Raji (cell line): ENCODE measurements around the gene PDE4B.

Experiments used
- POLR2A ChIP-seq: IDR thresholded peaks from 2 replicates; pipeline ENCODE4 v1.6.1; 2011; ENCODE audit warnings: low read depth, low read length, control low read depth; ENCODE audit not compliant: insufficient read depth

The PDE4B gene

DNA sequence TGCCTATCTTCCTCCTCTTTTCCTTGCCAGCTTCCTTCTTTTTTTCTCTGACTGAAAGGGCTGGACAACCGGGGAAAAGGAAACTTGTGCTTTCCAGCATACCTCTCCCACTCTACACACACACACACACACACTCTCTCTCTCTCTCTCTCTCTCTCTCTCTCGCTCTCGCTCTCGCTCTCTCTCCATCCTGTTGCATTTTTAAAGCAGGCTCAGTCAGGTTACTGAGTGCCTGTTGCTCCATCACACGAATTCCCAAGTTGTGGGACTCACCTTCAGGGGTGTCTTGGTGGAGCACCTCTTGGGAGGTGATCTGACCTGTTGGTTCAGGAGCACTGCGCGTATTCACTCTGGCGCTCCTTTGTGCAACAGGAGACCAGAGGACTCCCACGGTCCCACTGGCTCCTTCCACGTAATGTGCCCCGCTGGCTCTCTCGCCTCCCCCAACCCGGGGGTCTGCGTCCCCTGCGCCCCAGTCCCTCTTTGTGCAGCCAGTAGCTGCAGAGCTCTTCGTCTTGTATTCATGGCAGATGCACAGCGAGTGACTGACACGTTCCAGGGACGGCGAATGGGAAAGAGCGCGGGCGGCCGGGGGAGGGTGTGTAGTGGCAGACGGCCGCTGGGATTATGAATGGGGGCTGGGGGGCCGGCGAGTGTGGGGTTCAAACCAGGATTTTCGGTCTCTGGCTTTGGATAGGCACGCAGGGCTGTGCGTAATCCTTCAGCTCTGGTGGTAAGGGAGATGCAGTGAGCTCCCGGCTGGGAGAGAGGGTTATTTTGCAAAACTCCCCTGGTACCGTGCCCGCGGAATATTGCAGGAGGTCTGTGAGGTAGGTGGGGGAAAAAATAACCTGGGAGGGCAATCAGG lies 660 bp upstream of the PDE4B start:
- TF ChIP-seq POLR2A = no peak

DNA sequence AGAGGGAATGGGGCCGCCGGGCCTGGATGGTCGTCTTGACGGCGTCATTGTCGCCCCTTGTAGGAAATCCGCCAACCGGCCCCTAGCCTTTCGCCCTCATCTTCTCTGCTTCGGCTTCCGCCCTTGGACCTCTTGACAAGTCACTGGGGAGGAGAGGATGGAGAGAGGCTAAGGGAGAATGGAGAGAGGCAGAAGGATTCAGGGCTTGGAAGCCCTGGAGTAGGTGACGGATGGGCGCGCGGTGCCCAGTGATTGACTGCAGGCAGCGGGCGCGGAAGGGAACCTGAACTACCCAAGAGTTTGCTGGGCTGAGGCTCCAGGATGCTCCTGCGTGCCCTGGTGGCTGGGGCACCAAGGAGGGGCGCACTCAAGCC lies 651 bp downstream of the PDE4B start:
- no peak for TF ChIP-seq POLR2A

DNA sequence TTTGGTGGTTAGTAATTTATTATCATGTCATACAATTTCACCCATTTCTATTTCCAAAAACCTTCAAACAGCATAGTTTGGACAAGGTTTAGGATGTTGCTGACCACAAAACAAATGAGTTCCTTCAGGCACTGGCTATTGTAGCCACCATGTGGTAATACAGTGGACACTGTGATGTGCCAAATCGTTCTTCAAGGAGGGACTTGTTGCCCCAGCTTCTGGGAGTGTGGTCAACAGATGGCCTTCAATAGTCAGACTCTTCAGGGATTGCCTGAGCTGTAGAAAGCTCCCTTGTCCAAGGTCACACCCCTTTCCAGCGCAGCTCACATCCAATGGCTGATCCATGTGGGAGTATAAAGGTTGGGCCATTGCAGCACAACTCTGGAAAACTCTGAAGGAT lies 2.6 kb downstream of the PDE4B start:
- no peak for TF ChIP-seq POLR2A

DNA sequence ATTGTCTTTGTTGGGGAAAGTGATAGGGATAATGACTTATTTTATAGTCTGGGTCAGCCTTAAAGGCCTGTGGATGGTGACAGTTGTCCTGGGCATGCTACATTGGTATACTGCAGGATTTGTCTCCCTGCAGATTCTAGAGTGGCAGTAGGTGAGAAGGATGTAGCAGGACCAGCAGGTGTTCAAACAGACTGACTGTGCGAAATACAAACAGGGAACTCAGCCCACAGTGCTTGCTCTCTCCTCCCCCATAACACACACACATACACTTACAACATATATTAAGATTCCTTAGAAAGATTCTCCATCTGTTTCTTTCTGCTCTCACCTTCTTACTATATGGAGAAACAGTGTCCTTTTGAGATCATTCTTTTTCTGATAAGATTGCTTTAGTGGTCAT lies 6.9 kb downstream of the PDE4B start:
- no peak for TF ChIP-seq POLR2A

DNA sequence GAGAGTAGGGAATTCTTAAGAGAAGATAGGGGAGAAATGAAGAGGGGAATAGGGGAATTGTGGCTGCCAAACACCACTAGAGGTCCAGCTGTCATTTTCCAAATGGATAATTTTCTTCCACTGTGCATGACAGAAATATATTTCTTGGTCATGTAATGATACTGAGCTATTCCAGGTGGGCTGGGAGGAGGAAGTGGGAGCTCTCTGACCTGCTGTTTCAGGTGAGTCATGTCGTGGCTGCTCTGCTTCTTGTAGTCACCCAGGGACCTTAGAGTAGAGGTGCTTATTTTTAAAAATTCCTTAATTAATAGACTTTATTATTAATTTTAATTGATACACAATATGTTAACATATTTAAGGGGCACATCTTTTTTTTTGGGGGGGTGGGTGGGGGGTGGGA lies 11.9 kb downstream of the PDE4B start:
- no peak for TF ChIP-seq POLR2A

DNA sequence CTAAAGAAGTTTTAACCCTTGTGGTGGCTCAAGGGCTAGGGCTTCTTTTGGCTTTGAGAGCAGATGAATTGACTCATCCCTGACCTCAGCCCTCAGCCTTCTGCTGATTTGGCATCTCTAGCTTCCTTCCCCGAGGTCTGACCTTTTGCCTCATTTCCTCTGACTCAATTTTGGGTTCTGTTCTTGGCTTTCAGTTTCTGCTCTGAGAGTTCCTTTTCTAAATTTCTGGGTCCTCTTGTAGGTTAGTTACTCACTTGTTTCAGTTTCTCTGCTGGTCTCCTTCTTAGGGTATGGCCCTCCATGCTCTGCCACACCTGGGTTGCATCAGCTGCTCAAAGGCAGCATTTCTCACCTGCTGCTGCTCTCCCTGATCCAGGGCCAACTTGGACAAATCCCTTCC lies 19.4 kb downstream of the PDE4B start:
- TF ChIP-seq POLR2A = no peak

DNA sequence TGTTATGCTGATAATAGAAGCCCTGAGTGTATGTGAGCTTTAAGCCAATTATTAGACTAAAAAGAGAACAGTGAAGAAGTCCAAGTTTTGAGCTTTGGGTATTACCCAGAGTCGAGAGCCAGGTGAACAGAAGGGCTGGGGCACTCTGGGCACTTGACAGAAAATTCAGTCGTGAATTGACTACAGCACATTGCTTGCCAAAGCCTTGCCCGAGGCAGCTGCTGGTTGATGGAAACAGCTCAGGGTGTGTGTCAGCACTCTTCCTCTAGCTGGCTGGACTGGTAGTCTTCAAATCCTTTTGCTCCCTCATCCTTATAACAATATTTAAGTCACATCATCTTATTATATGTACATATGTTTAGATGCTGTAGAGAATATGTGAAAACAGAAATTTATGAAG lies 21.3 kb downstream of the PDE4B start:
- no peak for TF ChIP-seq POLR2A

DNA sequence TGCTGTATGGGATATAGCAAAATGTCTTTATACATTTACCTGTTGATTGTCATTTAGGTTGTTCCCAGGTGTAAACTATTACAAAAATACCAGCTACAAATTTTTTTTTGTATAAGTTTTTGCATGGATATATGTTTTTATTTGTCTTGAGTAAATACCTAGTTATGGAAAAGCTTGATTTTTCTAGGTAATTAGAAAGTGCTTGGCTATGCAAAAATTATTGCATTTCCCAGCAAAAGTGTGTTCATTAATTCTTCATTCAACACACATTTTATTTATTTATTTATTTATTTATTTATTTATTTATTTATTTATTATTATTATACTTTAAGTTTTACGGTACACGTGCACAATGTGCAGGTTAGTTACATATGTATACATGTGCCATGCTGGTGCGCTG lies 22.1 kb downstream of the PDE4B start:
- TF ChIP-seq POLR2A = no peak

DNA sequence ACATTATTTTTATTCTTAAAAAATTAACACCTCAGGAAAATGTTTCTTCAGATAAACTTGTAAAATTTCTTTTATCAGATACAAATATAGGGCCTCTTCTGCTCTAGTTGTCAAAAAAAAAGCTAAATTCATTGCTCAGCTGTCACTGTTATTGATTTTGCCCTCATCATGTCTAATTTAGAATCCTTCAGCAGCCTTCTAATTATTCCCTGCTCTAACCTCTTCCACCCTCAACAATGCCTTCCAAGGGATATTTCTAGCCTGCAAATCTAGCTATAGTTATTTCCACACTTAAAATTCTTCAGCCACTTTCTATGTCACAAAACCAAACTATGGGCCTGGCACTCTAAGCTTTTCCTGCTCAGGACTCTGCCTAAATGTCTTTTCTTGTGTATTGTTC lies 25.2 kb downstream of the PDE4B start:
- TF ChIP-seq POLR2A = no peak

DNA sequence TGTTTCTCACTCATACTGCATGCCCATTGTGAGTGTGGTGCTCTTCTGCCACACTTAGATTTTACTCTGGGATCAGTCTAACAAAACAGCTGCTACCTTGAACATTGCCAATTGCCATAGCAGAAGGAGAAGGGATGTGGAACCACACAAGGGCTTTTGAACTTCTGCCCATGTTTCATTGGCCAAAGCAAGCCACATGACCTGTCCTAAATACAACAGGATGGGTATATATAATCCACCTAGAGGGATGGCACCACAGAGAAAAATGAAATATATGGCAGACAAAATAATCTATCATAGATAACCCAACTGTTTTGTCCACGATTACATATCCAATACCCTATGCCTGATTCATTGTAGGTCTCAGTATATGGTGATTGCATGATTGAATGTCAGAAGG lies 26.3 kb downstream of the PDE4B start:
- TF ChIP-seq POLR2A = no peak

DNA sequence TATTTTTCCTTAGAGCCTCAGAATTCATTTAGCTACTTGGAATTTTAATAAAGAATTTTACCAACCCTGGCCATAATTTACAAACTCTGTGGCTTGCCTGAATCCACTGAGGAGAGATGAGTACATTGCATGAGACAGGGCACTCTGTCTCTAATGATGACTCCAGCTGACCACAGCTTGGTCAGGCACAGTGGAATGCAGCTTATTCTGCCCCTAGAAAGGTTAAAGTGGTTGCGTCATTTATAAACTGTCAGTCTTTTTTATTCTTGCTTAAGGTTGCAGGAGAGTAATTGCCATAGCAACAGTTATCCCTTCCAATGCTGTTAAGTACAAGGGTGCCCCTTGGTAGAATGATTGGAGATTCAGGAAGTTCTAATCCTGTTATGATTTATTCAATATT lies 28.3 kb downstream of the PDE4B start:
- TF ChIP-seq POLR2A = no peak

DNA sequence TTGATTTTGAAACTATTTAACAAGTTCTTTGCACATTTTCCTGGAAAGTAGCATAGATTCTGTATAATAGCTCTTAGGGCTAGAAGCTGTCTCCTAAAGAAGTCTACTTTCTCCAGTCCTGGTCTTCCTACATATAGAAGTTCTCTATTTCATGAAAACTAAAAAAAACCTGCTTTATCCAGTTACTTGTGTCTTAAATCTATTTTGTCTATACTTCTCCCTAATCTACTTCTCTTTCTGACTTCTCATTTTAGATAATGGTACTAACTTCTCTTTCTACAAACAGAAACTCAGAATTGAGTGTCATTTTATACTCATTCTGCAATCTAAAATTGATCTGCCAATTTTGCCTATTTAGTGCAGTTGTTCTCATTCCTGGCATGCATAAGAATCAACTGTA lies 28.7 kb downstream of the PDE4B start:
- TF ChIP-seq POLR2A = no peak

DNA sequence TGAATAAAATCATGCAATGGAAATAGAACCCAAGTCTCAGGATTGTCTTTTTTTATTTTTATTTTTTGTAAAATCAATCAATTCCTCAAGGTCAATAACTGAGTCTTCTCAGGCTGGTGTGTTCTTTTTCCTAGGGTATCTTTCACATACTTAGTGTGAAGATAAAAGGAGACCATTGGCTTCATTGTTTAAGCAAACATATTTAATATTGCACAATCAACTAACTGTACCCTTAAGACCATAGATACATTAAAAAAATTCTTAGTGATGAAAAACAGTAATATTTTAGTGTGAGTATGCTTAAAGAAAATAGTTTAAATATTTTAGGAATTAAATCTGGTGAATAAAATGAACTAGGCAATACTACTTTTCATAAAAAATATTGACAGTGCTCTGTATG lies 31.4 kb downstream of the PDE4B start:
- no peak for TF ChIP-seq POLR2A

DNA sequence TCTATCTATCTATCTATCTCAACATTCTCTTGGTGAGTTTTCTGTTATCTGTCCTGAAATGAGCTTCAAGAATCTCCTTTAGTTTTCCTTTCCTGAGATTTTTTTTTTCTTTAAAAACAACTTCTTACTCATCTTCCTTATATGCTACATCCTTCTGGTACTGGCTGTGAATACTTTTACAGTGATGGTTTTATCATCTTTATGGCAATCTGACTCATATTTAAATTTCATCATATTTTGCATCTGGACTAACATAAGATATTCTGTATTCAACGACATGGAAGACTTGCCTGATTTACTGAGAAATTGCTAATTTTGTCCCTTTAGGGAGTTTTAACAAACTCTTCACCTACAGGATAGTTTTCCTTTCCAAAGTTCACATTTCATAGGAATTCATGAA lies 33.0 kb downstream of the PDE4B start:
- no peak for TF ChIP-seq POLR2A

DNA sequence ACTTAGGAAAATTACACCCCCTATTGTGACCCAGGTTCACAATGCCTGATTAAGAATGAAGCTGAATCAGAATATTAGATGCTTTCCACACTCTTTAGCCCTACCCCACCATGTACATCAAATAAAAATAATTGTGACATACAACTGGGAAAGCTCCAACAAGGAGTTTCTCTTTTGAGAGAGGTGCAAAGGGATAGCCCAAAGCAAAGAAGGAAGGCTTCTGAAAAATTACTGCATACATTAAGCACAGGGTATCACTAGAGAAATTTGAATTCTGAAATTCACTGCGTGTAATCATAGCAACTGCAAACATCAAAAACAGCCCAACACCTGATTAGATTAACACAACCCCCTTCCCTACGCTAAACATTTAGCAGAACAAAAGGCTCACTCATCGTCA lies 34.1 kb downstream of the PDE4B start:
- TF ChIP-seq POLR2A = no peak

DNA sequence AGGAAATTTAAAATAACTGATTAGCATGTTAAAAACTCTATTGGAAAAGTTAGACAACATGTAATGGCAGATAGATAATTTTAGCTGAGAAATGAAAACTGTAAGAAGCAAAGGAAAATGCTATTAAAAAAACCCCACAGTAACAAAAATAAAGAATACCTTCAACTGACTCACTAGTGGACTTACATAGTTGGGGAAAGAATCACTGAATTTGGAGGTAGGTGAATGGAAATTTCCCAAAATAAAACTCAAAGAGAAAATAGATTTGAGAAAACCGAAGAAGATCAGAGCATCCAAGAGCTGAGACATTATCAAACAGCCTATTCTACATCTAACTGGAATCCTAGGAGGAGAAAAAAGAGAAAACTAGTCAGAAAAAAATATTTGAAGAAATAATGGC lies 34.7 kb downstream of the PDE4B start:
- no peak for TF ChIP-seq POLR2A

DNA sequence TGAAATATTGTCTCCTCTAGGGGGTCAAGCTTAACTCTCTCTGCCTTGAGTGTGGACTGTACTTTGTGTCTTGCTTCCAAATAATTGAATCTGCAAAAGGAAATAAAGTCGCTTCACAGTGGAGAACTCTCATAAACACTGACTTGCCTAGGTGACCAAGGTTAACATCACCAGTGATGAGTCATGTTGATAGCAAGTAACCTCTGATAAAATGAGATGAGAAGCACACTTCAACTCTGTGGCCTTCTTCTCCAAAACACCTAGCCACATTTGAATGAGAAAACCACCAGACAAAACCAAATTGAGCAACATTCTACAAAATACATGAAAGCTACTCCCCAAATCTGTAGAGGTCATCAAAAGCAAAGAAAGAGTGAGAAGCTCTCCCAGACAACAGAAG lies 37.6 kb downstream of the PDE4B start:
- TF ChIP-seq POLR2A = no peak
